Fibroblast of lung (primary cell): ENCODE data around the gene ST8SIA6.

Source experiments
- CTCF ChIP-seq, 2 donors: IDR thresholded peaks in 1 of 2; conservative IDR thresholded peaks in 1 of 2; 1 replicate in 1 of 2; 2 replicates in 1 of 2; pipeline ENCODE4 v1.5.1; 2011 to 2012; ENCODE audit warnings: low read length in 2 of 2, control low read depth in 1 of 2, inconsistent platforms in 1 of 2, low read depth in 1 of 2, mild to moderate bottlenecking in 1 of 2
- EZH2 ChIP-seq: IDR thresholded peaks from 2 replicates; pipeline ENCODE4 v1.5.1; 2012; ENCODE audit warnings: low read length, control low read depth, mild to moderate bottlenecking; ENCODE audit errors: missing control alignments

DNA sequence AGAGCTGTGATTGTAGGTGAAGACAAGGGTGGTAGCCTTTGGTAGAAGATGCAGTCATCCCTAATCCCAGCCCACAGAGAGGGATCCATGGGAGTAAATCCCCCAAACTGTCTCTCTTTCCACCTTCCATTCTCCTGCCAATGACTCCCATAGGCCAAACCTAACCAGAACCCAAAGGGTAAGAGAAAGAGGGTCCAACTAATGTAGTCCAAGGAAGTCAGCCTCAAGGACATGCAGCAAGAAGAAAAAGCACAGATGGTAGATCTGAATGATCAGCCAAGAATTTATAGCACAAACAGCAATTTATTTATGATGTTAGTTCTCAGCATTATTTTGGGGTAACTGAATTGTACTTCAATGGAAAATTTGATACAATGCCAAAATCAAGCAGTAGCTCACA is 87.7 kb downstream of the ST8SIA6 start:
- TF ChIP-seq EZH2 (no peak), CTCF (conservative IDR thresholded peaks at IDR 0.05 in 1 of 2, IDR thresholded peaks at IDR 0.05 in 1 of 2; ENCODE audit: low read depth in 1 of 2, low read length in 2 of 2) (no peak)
